GM12878 (cell line): ENCODE results near the gene CLSTN2.

Experiments
- EP300 ChIP-seq, 2 experiments: fragments of 150-350 bp in 1 of 2; IDR thresholded peaks; 2 replicates each; pipeline ENCODE4 v1.6.1; 2011 to 2012; ENCODE audit warnings: low read depth in 2 of 2, low read length in 2 of 2, borderline replicate concordance in 1 of 2, improper control_type of control experiment in 1 of 2, inconsistent platforms in 1 of 2; ENCODE audit not compliant: control insufficient read depth in 1 of 2
- GABPA ChIP-seq: IDR thresholded peaks from 2 replicates; pipeline ENCODE4 v1.6.1; 2014; ENCODE audit warnings: antibody characterized with exemption, low read depth, mild to moderate bottlenecking, inconsistent platforms
- HDAC2 ChIP-seq: fragments of 200-600 bp; sonication (generic); IDR thresholded peaks from 2 replicates; pipeline ENCODE4 v1.6.1; 2017
- NBN ChIP-seq: fragments of 450-650 bp; IDR thresholded peaks from 2 replicates; pipeline ENCODE4 v1.6.1; 2016
- POLR2A ChIP-seq: IDR thresholded peaks from 2 replicates; pipeline ENCODE4 v1.6.1; 2011; ENCODE audit warnings: low read depth, mild to moderate bottlenecking, low read length
- RAD21 ChIP-seq: IDR thresholded peaks from 2 replicates; pipeline ENCODE4 v1.6.1; 2011; ENCODE audit warnings: mild to moderate bottlenecking, low read depth, low read length, moderate library complexity; ENCODE audit not compliant: insufficient read depth
- RB1 ChIP-seq: fragments of 450-650 bp; formaldehyde crosslinking; IDR thresholded peaks from 2 replicates; pipeline ENCODE4 v1.6.1; 2017; ENCODE audit warnings: mild to moderate bottlenecking, borderline replicate concordance
- TAF1 ChIP-seq: IDR thresholded peaks from 2 replicates; pipeline ENCODE4 v1.6.1; 2011; ENCODE audit warnings: mild to moderate bottlenecking, low read depth, low read length, borderline replicate concordance
- ZBTB33 ChIP-seq: fragments of 450-650 bp; IDR thresholded peaks from 2 replicates; pipeline ENCODE4 v1.6.1; 2017; ENCODE audit warnings: mild to moderate bottlenecking
- ZBTB40 ChIP-seq: fragments of 450-650 bp; IDR thresholded peaks from 2 replicates; pipeline ENCODE4 v1.6.1; 2016; ENCODE audit warnings: mild to moderate bottlenecking, moderate library complexity, borderline replicate concordance
- ZNF274 ChIP-seq: IDR thresholded peaks from one replicate; pipeline ENCODE4 v1.8.0; 2011; ENCODE audit not compliant: insufficient read length, insufficient read depth
- TF ChIP-seq, protein P1 (sequence below), 3 experiments: IDR thresholded peaks in 2 of 3; conservative IDR thresholded peaks in 1 of 3; 2 replicates each; pipeline ENCODE4 v1.5.1; 2011; ENCODE audit warnings: low read depth in 3 of 3, low read length in 3 of 3, mild to moderate bottlenecking in 3 of 3, control low read depth in 2 of 3, moderate library complexity in 2 of 3, inconsistent platforms in 1 of 3, mixed read lengths in 1 of 3; ENCODE audit not compliant: control insufficient read depth in 2 of 3, insufficient read depth in 1 of 3; ENCODE audit errors: extremely low read depth in 1 of 3

GRCh38 chr3:140442621-140443020 lies 507.6 kb downstream of the CLSTN2 start:
- TF ChIP-seq EP300 (IDR thresholded peaks at IDR 0.05; ENCODE audit: borderline replicate concordance in 1 of 2, control insufficient read depth in 1 of 2, low read depth in 2 of 2, low read length in 2 of 2): no peak
- TF ChIP-seq HDAC2: no peak
- TF ChIP-seq RAD21: no peak
- TF ChIP-seq, protein P1, sequence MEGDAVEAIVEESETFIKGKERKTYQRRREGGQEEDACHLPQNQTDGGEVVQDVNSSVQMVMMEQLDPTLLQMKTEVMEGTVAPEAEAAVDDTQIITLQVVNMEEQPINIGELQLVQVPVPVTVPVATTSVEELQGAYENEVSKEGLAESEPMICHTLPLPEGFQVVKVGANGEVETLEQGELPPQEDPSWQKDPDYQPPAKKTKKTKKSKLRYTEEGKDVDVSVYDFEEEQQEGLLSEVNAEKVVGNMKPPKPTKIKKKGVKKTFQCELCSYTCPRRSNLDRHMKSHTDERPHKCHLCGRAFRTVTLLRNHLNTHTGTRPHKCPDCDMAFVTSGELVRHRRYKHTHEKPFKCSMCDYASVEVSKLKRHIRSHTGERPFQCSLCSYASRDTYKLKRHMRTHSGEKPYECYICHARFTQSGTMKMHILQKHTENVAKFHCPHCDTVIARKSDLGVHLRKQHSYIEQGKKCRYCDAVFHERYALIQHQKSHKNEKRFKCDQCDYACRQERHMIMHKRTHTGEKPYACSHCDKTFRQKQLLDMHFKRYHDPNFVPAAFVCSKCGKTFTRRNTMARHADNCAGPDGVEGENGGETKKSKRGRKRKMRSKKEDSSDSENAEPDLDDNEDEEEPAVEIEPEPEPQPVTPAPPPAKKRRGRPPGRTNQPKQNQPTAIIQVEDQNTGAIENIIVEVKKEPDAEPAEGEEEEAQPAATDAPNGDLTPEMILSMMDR (IDR thresholded peaks at IDR 0.05 in 2 of 3, conservative IDR thresholded peaks at IDR 0.05 in 1 of 3; ENCODE audit: control insufficient read depth in 2 of 3, extremely low read depth in 1 of 3, insufficient read depth in 1 of 3, low read depth in 3 of 3, low read length in 3 of 3): no peak
- TF ChIP-seq ZBTB33: no peak
- no peak for TF ChIP-seq TAF1
- TF ChIP-seq ZNF274: no peak
- no peak for TF ChIP-seq NBN
- no peak for TF ChIP-seq RB1
- no peak for TF ChIP-seq POLR2A
- TF ChIP-seq ZBTB40: no peak
- TF ChIP-seq GABPA: no peak
